Measurements from ENCODE around the gene PNMA6E.
"Not testable (repeated sequence)": the region's sequence is repeated elsewhere in the genome, so short reads cannot be mapped to it uniquely, and the experiment has no call there.

Gene PNMA6E

DNA sequence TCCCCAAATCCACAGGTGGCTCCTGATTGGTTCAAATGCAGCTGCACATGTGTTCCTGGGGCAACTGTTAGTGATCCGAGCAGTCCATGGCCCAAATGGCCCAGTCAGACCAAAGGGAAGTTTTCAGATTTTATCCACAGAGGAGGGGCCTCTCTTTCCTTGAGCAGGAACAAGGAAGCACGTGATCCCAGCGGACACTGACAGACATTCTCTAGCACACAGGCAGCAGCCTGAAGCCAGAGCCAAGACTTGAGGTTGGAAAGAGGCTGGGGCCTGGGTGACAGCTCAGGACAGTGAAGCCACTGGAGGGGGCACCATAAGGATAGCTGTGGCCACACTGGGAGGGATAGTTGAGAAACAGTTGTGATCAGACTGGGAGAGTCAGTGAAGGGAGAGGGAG lies 6.6 kb upstream of the PNMA6E start:
- DNase-seq: no peak

DNA sequence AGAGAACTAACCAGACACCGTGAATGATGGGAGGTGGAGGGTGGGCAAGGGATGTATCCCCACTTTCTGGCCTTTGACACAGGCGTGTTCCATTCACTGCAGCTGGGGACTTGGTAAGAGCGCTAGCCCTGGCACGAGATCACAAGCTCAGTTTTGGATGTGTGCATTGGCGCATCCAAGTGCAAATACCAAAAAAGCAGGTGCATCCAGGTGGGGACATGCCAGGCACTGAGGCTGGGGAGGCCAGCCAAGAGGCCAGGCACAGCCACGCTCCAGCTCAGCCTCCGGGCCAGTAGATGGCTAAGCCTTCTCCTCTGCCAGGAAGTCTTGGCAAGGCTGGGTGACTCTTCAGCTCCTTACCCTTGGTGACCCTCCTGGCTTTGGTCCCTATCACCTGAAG lies 5.8 kb upstream of the PNMA6E start:
- DNase-seq: no peak

GRCh38 chrX:153406011-153406410 lies 4.9 kb upstream of the PNMA6E start:
- no peak for DNase-seq

GRCh38 chrX:153405426-153405825 lies 4.3 kb upstream of the PNMA6E start:
- DNase-seq: no peak

DNA sequence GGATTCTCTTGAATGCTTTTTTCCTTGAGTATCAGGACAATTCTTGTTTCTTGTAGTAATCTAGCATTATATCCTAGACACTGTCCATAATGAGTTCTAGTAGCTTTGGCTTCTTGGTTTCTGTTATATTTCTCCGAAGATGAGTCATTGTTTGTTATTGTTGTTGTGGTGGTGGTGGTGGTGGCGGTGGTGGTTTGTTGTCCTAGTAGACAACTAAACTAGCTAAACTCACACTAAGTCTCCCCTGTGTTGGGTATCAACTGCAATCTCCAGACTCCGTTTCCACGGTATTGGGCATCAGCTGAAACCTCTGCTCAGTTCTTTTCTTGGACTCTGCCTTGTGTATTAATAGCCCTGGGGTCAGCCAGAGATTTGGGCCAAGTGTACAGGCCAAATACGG lies 3.2 kb upstream of the PNMA6E start:
- not testable (repeated sequence) for DNase-seq

- peak; percentile 25 to 55 for DNase-seq
Measured at GRCh38 chrX:153400146-153401132, 711 bp downstream of the PNMA6E start.

DNA sequence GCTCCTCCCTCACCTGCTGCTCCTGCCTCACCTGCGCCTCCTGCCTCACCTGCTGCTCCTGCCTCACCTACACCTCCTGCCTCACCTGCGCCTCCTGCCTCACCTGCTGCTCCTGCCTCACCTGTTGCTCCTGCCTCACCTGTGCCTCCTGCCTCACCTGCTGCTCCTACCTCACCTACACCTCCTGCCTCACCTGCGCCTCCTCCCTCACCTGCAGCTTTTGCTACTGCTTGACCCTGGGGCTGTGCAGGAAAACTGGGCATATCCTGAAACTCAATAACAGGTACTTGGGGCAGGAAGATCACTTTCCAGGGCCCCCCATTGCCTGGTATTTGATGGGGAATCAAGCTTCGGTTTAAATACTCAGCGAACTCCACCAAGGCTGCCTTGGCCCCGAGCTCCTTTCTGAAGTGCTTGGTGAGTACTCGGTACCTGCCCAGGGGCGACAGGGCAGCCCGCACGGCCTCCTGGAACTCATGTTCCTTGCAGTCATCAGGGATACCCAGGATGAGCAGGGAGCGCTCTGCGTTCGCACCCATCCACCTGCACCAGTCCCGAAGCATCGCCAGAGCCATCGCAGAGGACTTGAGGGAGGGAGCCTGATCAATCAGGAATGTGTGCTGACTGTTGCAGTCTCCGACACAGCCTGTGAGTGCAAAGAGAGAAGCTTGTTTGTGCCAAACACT lies 2.7 kb downstream of the PNMA6E start:
- no peak for DNase-seq

- DNase-seq: no peak
Measured at GRCh38 chrX:153397256-153397960, 3.7 kb downstream of the PNMA6E start.

- no peak for DNase-seq
Measured at GRCh38 chrX:153396320-153397195, 4.6 kb downstream of the PNMA6E start.

- no peak for DNase-seq
Measured at GRCh38 chrX:153395613-153396319, 5.4 kb downstream of the PNMA6E start.

GRCh38 chrX:153394612-153395011 lies 6.5 kb downstream of the PNMA6E start:
- no peak for DNase-seq

DNA sequence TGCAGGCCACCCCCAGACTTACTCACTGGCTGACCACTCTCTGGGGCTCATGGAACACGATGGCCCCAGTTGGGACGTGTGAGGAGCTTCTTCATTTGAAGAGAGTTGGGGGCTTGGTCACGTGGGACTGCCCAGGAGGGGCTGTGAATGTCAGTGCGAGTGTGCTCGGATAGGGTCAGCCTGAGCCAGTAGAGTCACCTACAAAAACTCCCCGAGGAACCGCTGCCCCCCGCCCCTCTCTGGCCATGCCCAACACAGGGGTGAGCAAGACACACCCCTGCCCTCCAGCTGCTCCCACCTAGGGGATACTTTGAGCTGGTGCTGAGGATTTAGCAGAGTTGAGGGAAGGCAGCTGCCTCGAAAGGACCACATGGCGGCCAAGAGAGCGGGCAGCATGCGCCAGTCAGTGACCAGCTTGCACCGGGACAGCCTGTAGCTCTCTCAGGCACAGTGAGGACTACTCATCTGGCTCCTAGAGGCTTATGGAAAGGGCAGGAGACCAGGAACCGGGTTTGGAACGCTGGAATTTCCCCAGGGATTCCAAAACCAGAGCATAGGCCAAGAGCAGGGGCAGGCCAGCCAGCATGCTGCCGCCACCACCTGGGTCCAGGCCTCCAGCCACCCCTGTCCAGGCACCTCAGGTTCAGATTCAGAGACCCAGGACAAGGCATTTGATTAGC lies 8.4 kb downstream of the PNMA6E start:
- no peak for DNase-seq

- DNase-seq: not testable (repeated sequence)
Measured at GRCh38 chrX:153389460-153389768, 11.7 kb downstream of the PNMA6E start.

DNA sequence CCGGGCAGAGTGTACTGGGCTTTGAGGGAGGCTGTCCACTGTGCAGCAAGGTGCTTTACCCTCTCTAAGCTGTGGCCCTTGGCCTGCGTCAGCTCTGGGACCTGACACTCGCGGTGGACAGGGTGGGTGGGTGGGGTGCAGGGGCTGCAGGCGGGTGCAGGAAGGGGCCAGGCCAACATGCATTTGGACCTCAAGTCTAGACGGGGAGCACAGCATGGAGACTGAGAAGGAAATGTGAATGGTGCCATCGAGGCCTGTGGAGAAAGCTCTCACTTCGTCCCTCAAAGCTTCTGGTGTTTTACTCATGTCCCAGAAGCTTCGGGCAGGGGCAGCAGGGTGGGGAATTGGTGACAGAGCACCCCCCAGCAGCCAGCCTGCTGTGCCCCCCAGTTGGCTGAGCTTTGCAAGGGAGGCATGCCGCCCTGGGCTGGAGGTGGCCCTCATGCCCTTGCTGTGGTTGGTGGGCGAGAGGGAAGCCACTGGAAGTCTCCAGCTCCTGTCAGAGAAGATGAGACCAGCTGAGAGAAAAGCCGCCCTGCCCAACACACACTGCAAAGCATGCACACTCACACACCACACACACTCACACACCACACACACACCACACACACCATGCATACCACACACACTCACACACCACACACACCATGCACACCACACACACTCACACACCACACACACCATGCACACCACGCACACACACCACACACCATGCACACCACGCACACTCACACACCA lies 12.3 kb downstream of the PNMA6E start:
- DNase-seq: no peak

DNA sequence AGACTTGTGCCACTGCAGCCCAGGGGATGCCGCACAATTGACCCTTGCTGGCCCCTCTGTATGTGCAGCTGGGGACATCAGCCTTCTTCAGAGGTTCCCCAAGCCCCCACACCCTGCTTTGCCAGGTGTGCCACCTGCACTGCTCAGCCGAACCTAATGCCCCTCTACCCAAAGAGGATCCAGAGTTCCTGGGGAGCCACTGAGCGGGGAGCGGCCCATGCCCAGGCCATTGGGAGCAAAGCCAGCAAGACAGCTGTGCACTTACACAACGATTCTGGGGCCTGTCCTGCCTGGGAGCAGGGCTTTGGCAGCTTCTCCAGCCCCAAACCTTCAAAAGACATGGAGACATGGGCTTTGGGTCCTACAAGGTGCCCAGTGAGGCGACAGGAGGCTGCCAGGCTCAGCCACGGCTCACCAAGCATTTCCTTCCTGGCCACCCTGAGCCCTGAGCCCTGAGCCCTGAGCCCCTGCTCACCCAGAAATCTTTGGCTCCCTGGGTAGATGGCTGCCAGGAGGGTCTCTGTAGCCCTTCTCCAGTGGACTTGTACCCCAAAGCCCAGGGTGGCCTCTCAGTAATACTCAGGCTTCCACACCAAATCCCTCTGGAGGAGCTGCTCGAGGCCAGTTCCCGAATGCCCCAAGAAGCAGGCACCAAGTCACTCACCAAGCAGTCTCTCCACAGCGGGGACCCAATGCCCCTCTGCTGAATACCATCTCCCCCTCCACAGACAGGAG lies 13.0 kb downstream of the PNMA6E start:
- DNase-seq: no peak

GRCh38 chrX:153387345-153387744 lies 13.8 kb downstream of the PNMA6E start:
- DNase-seq: no peak

DNA sequence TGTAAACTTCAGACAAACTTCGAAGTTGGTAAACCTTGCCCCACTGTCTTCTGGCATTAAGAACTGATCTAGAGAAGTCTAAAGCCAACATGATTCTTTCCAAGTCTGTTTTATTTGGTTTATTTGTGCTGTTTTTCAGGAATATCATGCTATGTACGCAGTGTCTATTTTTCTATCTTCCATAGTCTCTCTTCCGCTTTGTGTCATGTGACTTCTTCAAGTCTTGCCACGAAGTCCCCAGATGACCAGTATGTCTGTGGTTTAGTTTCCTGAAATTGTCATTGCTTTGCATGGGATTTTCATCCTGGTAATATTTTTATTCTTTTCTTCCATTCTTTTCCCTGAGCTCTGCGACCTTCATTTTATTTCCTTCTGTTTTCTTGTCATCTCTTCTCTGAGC lies 15.1 kb downstream of the PNMA6E start:
- no peak for DNase-seq

GRCh38 chrX:153384973-153385372 lies 16.2 kb downstream of the PNMA6E start:
- not testable (repeated sequence) for DNase-seq

DNA sequence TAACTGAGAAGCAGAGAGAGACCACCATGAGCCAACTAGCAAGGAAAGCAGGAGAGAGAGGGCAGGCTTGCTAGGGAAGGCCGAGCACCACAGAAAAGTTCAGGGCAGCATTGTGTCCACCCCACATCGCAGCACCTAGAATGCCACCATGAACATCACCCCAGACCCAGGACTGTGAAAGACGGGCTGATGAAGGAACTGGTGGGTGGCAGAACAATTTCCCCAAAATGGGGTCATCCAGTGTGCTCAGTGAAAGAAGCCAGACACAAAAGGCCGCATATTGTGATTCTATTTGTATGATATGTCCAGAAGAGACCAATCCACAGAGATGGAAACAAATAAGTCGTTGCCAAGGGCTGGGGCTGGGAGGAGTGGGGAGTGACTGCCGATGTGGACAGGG lies 16.8 kb downstream of the PNMA6E start:
- no peak for DNase-seq
